ENCODE data around the gene SLC35F4. TPM values are rescaled to one million over a fixed set of nuclear protein-coding genes. Genes with fewer than 3 reads are reported as not detected.

SLC35F4 gene
- total RNA-seq, 4 donors from 2014 or later: not detected

DNA sequence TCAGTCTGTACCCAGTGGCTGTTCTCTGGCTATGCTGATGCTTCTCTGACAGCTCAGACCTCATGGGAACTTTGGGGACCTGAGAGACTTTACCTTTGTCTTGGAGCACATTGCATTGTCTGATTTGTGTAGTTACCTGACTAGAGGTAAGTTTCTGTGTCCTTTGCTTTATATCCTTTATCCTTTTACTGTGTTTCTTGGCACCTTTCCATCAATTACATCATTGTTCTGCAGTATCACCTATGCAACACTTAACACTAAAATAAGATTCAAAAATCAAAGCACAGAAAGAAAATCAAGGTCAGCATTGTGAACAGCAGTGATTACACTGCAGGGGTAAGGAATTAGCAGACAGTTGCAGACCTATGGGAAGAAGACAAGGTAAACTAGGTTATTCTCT is 43.8 kb downstream of the SLC35F4 start:
- H3K4me1 ChIP-seq: no peaks in the 10 kb centered on the region
- no peak for DNase-seq (ENCODE audit: low spot score in 2 of 2)
- peaks cover 0 to 7% (median 0%) of the 10 kb centered on the region in 4 donors for H3K9me3 ChIP-seq
- no peaks in the 10 kb centered on the region for H3K27me3 ChIP-seq
- TF ChIP-seq EP300 (IDR thresholded peaks at IDR 0.05): no peak
- TF ChIP-seq POLR2A (IDR thresholded peaks at IDR 0.05): no peak
- TF ChIP-seq, protein P1, sequence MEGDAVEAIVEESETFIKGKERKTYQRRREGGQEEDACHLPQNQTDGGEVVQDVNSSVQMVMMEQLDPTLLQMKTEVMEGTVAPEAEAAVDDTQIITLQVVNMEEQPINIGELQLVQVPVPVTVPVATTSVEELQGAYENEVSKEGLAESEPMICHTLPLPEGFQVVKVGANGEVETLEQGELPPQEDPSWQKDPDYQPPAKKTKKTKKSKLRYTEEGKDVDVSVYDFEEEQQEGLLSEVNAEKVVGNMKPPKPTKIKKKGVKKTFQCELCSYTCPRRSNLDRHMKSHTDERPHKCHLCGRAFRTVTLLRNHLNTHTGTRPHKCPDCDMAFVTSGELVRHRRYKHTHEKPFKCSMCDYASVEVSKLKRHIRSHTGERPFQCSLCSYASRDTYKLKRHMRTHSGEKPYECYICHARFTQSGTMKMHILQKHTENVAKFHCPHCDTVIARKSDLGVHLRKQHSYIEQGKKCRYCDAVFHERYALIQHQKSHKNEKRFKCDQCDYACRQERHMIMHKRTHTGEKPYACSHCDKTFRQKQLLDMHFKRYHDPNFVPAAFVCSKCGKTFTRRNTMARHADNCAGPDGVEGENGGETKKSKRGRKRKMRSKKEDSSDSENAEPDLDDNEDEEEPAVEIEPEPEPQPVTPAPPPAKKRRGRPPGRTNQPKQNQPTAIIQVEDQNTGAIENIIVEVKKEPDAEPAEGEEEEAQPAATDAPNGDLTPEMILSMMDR (IDR thresholded peaks at IDR 0.05): no peak
- no peak overlapping the region for H3K27ac ChIP-seq
- H3K4me3 ChIP-seq: no peak overlapping the region
- no peaks in the 10 kb centered on the region for H3K36me3 ChIP-seq

DNA sequence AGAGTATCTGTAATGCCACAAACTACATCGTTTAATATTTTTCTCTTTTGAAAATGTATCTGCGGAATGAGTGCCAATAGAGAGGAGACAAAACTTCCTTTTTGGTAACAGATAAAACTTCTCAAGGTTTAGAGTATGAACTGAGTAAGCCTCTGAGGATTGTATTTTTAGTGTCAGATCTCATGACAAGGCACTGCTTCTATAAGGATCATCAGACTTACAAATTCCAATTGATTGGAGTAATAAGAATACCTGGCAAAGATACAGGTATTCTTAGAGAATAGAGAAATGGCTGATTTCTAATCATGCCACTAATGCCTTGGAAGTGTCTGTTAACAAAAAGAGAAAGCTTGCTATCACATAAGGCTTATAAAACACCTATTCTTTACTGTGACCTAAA is 45.3 kb downstream of the SLC35F4 start:
- H3K4me1 ChIP-seq: no peaks in the 10 kb centered on the region
- no peaks in the 10 kb centered on the region for H3K9me3 ChIP-seq
- no peaks in the 10 kb centered on the region for H3K36me3 ChIP-seq
- no peak overlapping the region for H3K4me3 ChIP-seq
- TF ChIP-seq, protein P1 (IDR thresholded peaks at IDR 0.05): no peak
- TF ChIP-seq EP300 (IDR thresholded peaks at IDR 0.05) (no peak), POLR2A (IDR thresholded peaks at IDR 0.05) (no peak)
- DNase-seq (ENCODE audit: low spot score in 2 of 2): no peak
- no peaks in the 10 kb centered on the region for H3K27me3 ChIP-seq
- 87 to 88% methylated on average over 2 of the region's 2 CpGs for WGBS, 2 donors
- no peak overlapping the region for H3K27ac ChIP-seq

DNA sequence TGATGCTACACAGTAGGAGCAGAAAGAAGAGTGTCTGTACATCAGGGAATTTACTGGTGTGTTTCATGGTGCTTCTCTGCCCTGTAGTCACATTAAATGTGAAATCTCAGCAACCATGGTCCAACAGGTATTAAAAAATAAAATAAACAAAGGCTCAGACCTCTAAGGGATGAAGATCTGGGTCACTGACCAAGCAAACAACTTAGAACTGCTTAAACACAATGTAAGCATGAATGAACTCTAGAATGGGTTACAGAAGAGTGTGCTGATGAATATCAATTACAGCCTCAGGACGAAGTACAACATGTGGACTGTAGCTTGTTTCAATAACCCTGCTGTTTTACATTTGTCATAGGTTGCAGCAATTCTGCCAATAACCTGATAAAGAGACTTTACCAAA is 47.4 kb downstream of the SLC35F4 start:
- Histone ChIP-seq H3K9me3 (no peaks in the 10 kb centered on the region), H3K27ac (no peak overlapping the region), H3K4me3 (no peak overlapping the region), H3K36me3 (no peaks in the 10 kb centered on the region), H3K4me1 (no peaks in the 10 kb centered on the region), H3K27me3 (no peaks in the 10 kb centered on the region)
- DNase-seq (ENCODE audit: low spot score in 2 of 2): no peak
- WGBS, 2 donors: 32 to 57% methylated on average over 1 of the region's 1 CpG
- TF ChIP-seq EP300 (IDR thresholded peaks at IDR 0.05) (no peak), POLR2A (IDR thresholded peaks at IDR 0.05) (no peak)
- TF ChIP-seq, protein P1 (IDR thresholded peaks at IDR 0.05): no peak

DNA sequence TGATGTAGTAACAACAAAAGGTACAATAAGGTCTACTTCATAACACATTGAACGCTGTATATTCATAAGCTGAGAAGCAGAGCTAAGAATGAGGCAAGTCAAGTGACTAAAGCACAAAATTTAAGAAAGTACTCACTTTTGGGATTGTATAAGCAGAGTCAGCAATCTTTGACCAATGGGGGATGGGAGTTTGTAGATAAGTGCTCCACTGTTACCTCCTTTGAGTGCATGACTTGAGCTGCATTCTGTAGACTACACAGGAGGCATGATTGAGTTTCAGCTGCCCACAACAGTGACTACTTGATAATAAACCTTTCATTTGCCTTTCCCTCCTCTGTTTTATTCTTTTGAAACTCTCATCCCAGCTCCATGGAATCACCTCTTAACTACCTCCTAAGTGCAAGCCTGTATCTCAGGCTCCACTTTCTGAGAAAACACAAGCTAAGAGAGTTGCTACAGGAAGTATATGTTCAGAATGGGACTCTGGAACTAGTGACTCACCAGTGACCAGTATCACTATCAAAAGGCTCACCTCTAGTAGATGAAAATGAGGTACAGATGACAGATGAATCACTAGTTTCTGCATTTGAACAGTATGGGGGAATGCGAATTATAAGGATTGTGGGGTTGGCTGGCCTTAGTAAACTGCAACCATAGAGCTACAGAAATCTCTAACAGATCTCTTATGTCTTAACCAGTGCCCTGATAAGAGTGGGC is 49.2 kb downstream of the SLC35F4 start:
- H3K4me3 ChIP-seq: no peak overlapping the region
- TF ChIP-seq, protein P1 (IDR thresholded peaks at IDR 0.05): no peak
- TF ChIP-seq POLR2A (IDR thresholded peaks at IDR 0.05): no peak
- TF ChIP-seq EP300 (IDR thresholded peaks at IDR 0.05): no peak
- H3K36me3 ChIP-seq: no peaks in the 10 kb centered on the region
- 92 to 94% methylated on average over 2 of the region's 2 CpGs for WGBS, 2 donors
- no peaks in the 10 kb centered on the region for H3K4me1 ChIP-seq
- H3K9me3 ChIP-seq: no peaks in the 10 kb centered on the region
- H3K27ac ChIP-seq: no peak overlapping the region
- H3K27me3 ChIP-seq: no peaks in the 10 kb centered on the region
- no peak for DNase-seq (ENCODE audit: low spot score in 2 of 2)

DNA sequence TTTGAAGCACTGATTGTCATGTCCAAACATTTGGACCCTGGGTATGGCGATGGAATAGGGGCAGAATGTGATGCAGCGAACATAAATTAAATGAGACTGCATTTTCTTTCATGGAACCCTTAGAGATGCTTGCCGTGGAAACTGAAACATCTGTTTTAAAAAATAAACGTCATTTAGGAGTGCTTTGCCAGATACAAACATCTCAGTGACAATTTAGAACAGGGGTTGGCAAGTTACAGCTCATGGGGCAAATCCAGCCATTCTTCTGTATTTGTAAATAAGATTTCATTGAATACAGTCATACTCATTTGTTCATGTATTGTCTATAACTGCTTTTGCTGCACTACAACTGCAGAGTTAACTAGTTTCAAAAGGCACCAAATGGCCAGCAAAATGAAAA is 51.2 kb downstream of the SLC35F4 start:
- H3K4me1 ChIP-seq: no peaks in the 10 kb centered on the region
- H3K9me3 ChIP-seq: no peaks in the 10 kb centered on the region
- no peak for DNase-seq (ENCODE audit: low spot score in 2 of 2)
- WGBS, 2 donors: 81 to 82% methylated on average over 4 of the region's 4 CpGs
- H3K27me3 ChIP-seq: no peaks in the 10 kb centered on the region
- TF ChIP-seq EP300 (IDR thresholded peaks at IDR 0.05) (no peak), POLR2A (IDR thresholded peaks at IDR 0.05) (no peak)
- TF ChIP-seq, protein P1 (IDR thresholded peaks at IDR 0.05): no peak
- H3K4me3 ChIP-seq: no peak overlapping the region
- no peaks in the 10 kb centered on the region for H3K36me3 ChIP-seq
- H3K27ac ChIP-seq: no peak overlapping the region
